Ishikawa (cell line): ENCODE data around the gene ZNF579.

Experiments
- CEBPB ChIP-seq: IDR thresholded peaks from 2 replicates; pipeline ENCODE4 v1.6.1; 2012
- CREB1 ChIP-seq: IDR thresholded peaks from 2 replicates; pipeline ENCODE4 v1.6.1; 2012; ENCODE audit warnings: low read depth
- EGR1 ChIP-seq: IDR thresholded peaks from 2 replicates; pipeline ENCODE4 v1.6.1; 2012
- EP300 ChIP-seq: IDR thresholded peaks from 2 replicates; pipeline ENCODE4 v1.6.1; 2012; ENCODE audit warnings: borderline replicate concordance
- FOXM1 ChIP-seq: IDR thresholded peaks from 2 replicates; pipeline ENCODE4 v1.6.1; 2012; ENCODE audit warnings: low read depth, borderline replicate concordance
- MAX ChIP-seq: IDR thresholded peaks from 2 replicates; pipeline ENCODE4 v1.6.1; 2012
- NFIC ChIP-seq: IDR thresholded peaks from 2 replicates; pipeline ENCODE4 v1.6.1; 2012
- RAD21 ChIP-seq: IDR thresholded peaks from 2 replicates; pipeline ENCODE4 v1.6.1; 2012; ENCODE audit warnings: low read depth
- REST ChIP-seq: IDR thresholded peaks from 2 replicates; pipeline ENCODE4 v1.6.1; 2012; ENCODE audit warnings: low read depth, mild to moderate bottlenecking
- TAF1 ChIP-seq: IDR thresholded peaks from 2 replicates; pipeline ENCODE4 v1.6.1; 2012; ENCODE audit warnings: low read depth, mild to moderate bottlenecking
- TCF12 ChIP-seq: IDR thresholded peaks from 2 replicates; pipeline ENCODE4 v1.6.1; 2012; ENCODE audit warnings: low read depth
- TEAD4 ChIP-seq: IDR thresholded peaks from 2 replicates; pipeline ENCODE4 v1.6.1; 2012
- USF1 ChIP-seq: IDR thresholded peaks from 2 replicates; pipeline ENCODE4 v1.6.1; 2012
- YY1 ChIP-seq: IDR thresholded peaks from 2 replicates; pipeline ENCODE4 v1.6.1; 2012; ENCODE audit warnings: low read depth
- ZBTB7A ChIP-seq: IDR thresholded peaks from 2 replicates; pipeline ENCODE4 v1.6.1; 2012; ENCODE audit warnings: low read depth

The ZNF579 gene

GRCh38 chr19:55585658-55586339 lies 5.2 kb upstream of the ZNF579 start:
- TF ChIP-seq NFIC (no peak), YY1 (0 out of 2 replicates have a peak, but pooled peaks have one; percentile 32), USF1 (peak; percentile 86), TEAD4 (no peak), TCF12 (no peak), REST (no peak)

GRCh38 chr19:55584871-55585270 lies 4.2 kb upstream of the ZNF579 start:
- no peak for TF ChIP-seq FOXM1
- TF ChIP-seq ZBTB7A, result no peak
- TF ChIP-seq RAD21, result no peak
- no peak for TF ChIP-seq TCF12
- TF ChIP-seq EGR1, result no peak
- no peak for TF ChIP-seq MAX
- no peak for TF ChIP-seq NFIC
- TF ChIP-seq EP300, result no peak

GRCh38 chr19:55581823-55582223 lies 1.2 kb upstream of the ZNF579 start:
- TF ChIP-seq NFIC (no peak), RAD21 (no peak), YY1 (no peak), MAX (no peak), TCF12 (no peak), EGR1 (no peak), TAF1 (no peak), ZBTB7A (no peak), CREB1 (no peak), TEAD4 (no peak), CEBPB (no peak), EP300 (no peak), USF1 (no peak), FOXM1 (no peak), REST (no peak)

- 0 out of 2 replicates have a peak, but pooled peaks have one; percentile 16 for TF ChIP-seq MAX
- no peak for TF ChIP-seq RAD21
- TF ChIP-seq REST, result peak; percentile 97
Observed at GRCh38 chr19:55581145-55581822, 636 bp upstream of the ZNF579 start.
